KMS-11 (cell line): Measurements from ENCODE around the gene AKR1C2.
"Not testable (repeated sequence)": the region's sequence is repeated elsewhere in the genome, so short reads cannot be mapped to it uniquely, and the experiment has no call there.

Source experiments
- H2AFZ ChIP-seq: fragments of 200-600 bp; sonication (generic); 2 replicates; pipeline ENCODE4 v1.6.1; 2016; ENCODE audit warnings: antibody characterized with exemption, mixed run types, low read depth
- H3K27ac ChIP-seq: fragments of 200-600 bp; sonication (generic); 2 replicates; pipeline ENCODE4 v1.6.1; 2016; ENCODE audit warnings: mild to moderate bottlenecking, mixed run types
- H3K27me3 ChIP-seq: fragments of 200-600 bp; sonication (generic); 2 replicates; pipeline ENCODE4 v1.6.1; 2017; ENCODE audit warnings: mild to moderate bottlenecking, low read depth, mixed run types, moderate library complexity; ENCODE audit not compliant: insufficient read depth
- H3K36me3 ChIP-seq: fragments of 200-600 bp; sonication (generic); 2 replicates; pipeline ENCODE4 v1.6.1; 2017; ENCODE audit warnings: mild to moderate bottlenecking, mixed run types; ENCODE audit not compliant: insufficient read depth
- H3K4me1 ChIP-seq: fragments of 200-600 bp; sonication (generic); 2 replicates; pipeline ENCODE4 v1.6.1; 2016; ENCODE audit warnings: mild to moderate bottlenecking, low read depth, mixed run types; ENCODE audit not compliant: poor library complexity, severe bottlenecking
- H3K4me2 ChIP-seq: fragments of 200-600 bp; sonication (generic); 2 replicates; pipeline ENCODE4 v1.7.0; 2016; ENCODE audit warnings: mild to moderate bottlenecking, mixed run types
- H3K4me3 ChIP-seq: fragments of 200-600 bp; sonication (generic); IDR thresholded peaks from 2 replicates; pipeline ENCODE4 v1.6.1; 2017; ENCODE audit warnings: low read depth, low read length, mixed read lengths; ENCODE audit not compliant: insufficient read depth
- H3K79me2 ChIP-seq: fragments of 200-600 bp; sonication (generic); 2 replicates; pipeline ENCODE4 v1.6.1; 2016; ENCODE audit warnings: low read depth, mixed run types; ENCODE audit not compliant: insufficient read depth
- H3K9ac ChIP-seq: fragments of 200-600 bp; sonication (generic); 2 replicates; pipeline ENCODE4 v1.6.1; 2016; ENCODE audit warnings: mild to moderate bottlenecking, mixed run types
- H4K20me1 ChIP-seq: fragments of 200-600 bp; sonication (generic); 2 replicates; pipeline ENCODE4 v1.6.1; 2016; ENCODE audit warnings: mild to moderate bottlenecking, mixed run types; ENCODE audit not compliant: insufficient read depth
- CTCF ChIP-seq: fragments of 200-600 bp; sonication (generic); conservative IDR thresholded peaks from 2 replicates; pipeline ENCODE4 v1.6.1; 2017; ENCODE audit warnings: low read depth, mild to moderate bottlenecking, antibody characterized with exemption, low read length, moderate library complexity, mixed read lengths

Gene AKR1C2

GRCh38 chr10:4990217-4990616, 13.4 kb downstream of the AKR1C2 start:
- H3K79me2 ChIP-seq = no peaks in the 10 kb centered on the region
- no peak for TF ChIP-seq CTCF

GRCh38 chr10:4988000-4988641, 15.5 kb downstream of the AKR1C2 start:
- not testable (repeated sequence) for H3K4me1 ChIP-seq, H3K4me3 ChIP-seq, H3K9ac ChIP-seq, H2AFZ ChIP-seq, H3K27me3 ChIP-seq, H3K27ac ChIP-seq, H3K36me3 ChIP-seq, H3K79me2 ChIP-seq, H4K20me1 ChIP-seq, H3K4me2 ChIP-seq

More at GRCh38 chr10:4990217-4990616, 13.4 kb downstream of the AKR1C2 start:
- Histone ChIP-seq H3K27me3 (no peaks in the 10 kb centered on the region), H3K9ac (no peak overlapping the region), H3K4me2 (no peak overlapping the region), H2AFZ (no peak overlapping the region), H3K27ac (no peak overlapping the region), H4K20me1 (no peaks in the 10 kb centered on the region), H3K4me1 (no peaks in the 10 kb centered on the region), H3K36me3 (no peaks in the 10 kb centered on the region), H3K4me3 (no peak overlapping the region)

- Histone ChIP-seq H3K36me3 (no peaks in the 10 kb centered on the region), H3K4me1 (no peaks in the 10 kb centered on the region), H3K79me2 (no peaks in the 10 kb centered on the region), H3K27me3 (no peaks in the 10 kb centered on the region), H3K4me2 (no peak overlapping the region), H3K4me3 (no peak overlapping the region), H3K27ac (no peak overlapping the region), H3K9ac (no peak overlapping the region), H2AFZ (no peak overlapping the region), H4K20me1 (no peaks in the 10 kb centered on the region)
- TF ChIP-seq CTCF = no peak
These were observed 18.6 kb downstream of the AKR1C2 start for GRCh38 chr10:4984971-4985594.

DNA sequence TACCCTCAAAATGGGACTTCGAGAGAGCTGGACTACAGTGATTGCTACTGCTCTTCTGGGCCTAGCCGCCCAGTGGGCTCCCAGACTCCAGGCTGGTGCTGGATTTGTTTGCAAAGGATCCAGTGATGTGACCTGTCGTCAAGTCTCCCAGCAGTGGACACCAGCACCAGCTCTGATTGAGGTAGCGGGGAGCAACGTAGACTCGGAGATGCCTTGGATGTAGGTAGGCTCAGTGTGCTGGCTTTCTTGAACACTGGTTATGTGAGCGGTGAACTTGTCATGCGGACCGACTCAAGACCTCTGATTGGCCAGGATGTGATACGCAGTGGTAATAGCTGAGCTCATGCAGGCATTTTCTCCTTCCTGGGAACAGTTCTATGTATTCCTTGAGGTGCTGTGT, 19.4 kb downstream of the AKR1C2 start:
- Histone ChIP-seq H3K79me2 (no peaks in the 10 kb centered on the region), H3K36me3 (no peaks in the 10 kb centered on the region), H3K4me2 (no peak overlapping the region), H4K20me1 (no peaks in the 10 kb centered on the region), H3K27ac (no peak overlapping the region), H2AFZ (no peak overlapping the region), H3K27me3 (no peaks in the 10 kb centered on the region), H3K4me3 (no peak overlapping the region), H3K4me1 (no peaks in the 10 kb centered on the region), H3K9ac (no peak overlapping the region)
- TF ChIP-seq CTCF = no peak

DNA sequence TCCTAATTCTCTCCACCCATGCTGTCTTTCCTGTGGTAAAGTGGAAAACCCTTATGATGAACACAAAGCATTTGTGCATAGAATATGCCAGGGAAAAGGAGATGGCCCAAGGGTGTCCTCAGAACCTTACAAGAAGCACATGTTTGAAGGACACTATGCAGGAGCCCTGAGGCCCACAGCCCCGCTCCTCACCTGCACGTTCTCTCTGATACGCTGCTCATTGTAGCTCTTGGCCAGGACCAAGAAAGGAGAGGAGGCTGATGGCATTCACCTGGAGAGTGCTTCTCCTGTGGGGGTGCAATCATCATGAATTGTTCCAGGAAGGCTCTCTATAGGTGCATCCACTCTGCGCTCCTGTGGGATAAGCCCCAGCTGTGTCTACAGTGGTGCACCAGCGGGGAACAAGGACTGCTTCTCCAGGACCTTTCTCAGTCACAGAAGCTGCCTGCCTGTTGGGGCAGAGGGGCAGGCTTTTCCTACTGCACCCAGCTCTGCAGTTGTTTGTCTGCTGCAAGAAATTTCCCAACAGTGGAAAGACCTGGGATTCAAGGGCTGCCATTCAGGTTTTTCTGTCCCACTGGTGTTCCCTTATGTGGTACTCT, 19.9 kb downstream of the AKR1C2 start:
- no peaks in the 10 kb centered on the region for H4K20me1 ChIP-seq
- no peaks in the 10 kb centered on the region for H3K4me1 ChIP-seq
- H3K9ac ChIP-seq = no peak overlapping the region
- no peak overlapping the region for H3K4me2 ChIP-seq
- H2AFZ ChIP-seq = no peak overlapping the region
- no peaks in the 10 kb centered on the region for H3K27me3 ChIP-seq
- H3K27ac ChIP-seq = no peak overlapping the region
- H3K4me3 ChIP-seq = no peak overlapping the region
- H3K36me3 ChIP-seq = no peaks in the 10 kb centered on the region
- no peaks in the 10 kb centered on the region for H3K79me2 ChIP-seq
- no peak for TF ChIP-seq CTCF
